ENCODE measurements around the gene SLC2A11. TPM values are rescaled to one million over a fixed set of nuclear protein-coding genes. Genes with fewer than 3 reads are reported as not detected.

The SLC2A11 gene, protein sequence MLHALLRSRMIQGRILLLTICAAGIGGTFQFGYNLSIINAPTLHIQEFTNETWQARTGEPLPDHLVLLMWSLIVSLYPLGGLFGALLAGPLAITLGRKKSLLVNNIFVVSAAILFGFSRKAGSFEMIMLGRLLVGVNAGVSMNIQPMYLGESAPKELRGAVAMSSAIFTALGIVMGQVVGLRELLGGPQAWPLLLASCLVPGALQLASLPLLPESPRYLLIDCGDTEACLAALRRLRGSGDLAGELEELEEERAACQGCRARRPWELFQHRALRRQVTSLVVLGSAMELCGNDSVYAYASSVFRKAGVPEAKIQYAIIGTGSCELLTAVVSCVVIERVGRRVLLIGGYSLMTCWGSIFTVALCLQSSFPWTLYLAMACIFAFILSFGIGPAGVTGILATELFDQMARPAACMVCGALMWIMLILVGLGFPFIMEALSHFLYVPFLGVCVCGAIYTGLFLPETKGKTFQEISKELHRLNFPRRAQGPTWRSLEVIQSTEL
- 25.3 TPM for total RNA-seq
- long read RNA-seq, transcript SLC2A11-216 (2 exons, 2,787 nt) = major isoform, 7 of 25 reads
- long read RNA-seq, partial matches to known transcripts = 9 of 25 reads
- long read RNA-seq, other reads (novel, unspliced or antisense) = 5 of 25 reads

DNA sequence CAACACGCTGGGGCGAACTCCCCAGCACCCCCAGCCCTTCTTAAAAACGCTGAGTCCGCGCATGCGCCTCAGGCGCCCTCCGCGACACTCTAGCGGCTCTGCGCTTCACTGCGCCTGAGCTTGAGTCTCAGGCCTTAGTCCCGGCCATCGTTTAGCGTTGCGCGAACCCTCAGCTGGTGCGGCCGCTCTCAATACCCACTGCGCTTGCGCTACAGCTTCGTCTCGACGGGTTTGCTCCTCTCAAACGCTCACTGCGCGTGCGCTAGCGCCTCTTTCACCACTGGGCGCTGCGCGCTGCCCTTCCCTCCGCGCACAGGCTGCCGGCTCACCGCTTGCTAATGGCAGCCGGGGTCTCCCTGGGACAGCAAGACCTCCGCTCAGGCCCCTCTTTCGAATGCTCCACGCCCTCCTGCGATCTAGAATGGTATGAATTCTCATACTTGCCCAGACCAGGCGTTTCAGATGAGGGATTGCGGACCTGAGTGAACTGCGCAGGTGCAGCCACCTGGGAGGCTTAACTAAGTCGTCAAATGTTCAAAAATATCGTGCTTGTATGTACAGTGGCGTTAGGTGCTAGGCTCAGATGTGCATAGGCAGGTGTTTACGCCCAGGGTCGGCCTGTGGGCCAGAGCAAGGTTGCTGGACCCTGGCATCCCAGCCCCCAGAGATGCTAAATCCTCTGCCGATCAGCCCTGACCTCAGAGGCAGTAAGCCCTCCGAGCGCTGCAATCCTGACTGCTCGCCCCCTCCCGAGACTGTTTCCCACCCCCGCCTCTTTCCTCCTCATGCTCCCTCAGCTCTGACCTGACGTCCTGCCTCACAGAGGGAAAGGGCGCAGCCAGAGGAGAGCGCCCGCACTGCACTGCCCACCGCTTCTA is at the start of gene SLC2A11:
SLC2A11 (plus strand) TSS at position 270 of the 878 bp plus-strand sequence; CDS start at position 395, 125 bp downstream.
- ATAC-seq = peak; percentile 96
- intact Hi-C loops (cut with micrococcal nuclease) = no loop called here

DNA sequence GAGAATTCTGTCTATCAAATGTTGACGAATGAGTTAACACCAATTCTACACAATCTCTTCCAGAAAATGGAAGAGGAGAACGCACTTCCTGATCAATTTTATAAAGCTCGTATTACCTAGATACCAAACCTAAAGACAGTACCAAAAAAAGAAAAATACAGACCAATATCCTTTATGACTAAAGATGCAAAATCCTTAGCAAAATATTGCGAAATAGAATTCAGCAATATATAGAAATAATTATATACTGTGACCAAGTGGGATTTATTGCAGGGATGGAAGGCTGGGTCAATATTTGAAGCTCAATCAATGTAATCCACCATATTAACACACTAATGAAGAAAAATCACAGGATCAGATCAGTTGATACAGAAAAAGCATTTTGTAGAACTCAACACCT is 45.3 kb upstream of the SLC2A11 start:
- ATAC-seq = no peak
- intact Hi-C loops (cut with micrococcal nuclease) = no loop called here
- DNase-seq = no peak

More for the DNA sequence above, at the start of gene SLC2A11:
- DNase-seq = peak; percentile 99

DNA sequence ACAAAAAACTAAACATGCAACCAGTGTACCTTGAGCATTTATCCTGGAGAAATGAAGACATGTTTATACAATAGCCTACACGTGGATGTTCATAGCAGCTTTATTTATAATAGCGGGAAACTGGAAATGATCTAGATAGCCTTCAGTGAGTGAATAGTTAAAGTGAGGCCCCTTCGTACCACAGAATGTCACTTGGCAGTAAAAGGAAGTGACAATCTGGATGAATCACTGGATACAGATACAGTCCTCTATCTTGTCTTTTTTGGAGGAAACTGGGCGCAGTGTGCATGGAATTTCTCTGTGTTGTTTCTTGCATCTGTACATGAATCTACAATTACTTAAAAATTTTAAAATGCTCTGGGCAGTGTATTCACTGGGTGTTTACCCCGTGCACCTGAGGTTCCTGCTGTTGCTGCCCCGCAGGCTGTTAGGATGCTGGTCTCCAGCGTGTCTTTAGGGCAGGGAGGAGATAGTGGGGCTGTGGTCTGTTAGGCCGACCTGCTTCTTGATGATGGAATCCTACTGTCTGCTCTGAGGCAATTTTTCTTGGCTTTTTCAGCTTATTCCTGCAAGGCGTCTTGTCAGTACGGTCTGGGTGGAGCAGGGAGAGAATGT is 42.0 kb upstream of the SLC2A11 start:
- DNase-seq = no peak
- intact Hi-C loops (cut with micrococcal nuclease) = no loop called here
- peak; percentile 6 for ATAC-seq

DNA sequence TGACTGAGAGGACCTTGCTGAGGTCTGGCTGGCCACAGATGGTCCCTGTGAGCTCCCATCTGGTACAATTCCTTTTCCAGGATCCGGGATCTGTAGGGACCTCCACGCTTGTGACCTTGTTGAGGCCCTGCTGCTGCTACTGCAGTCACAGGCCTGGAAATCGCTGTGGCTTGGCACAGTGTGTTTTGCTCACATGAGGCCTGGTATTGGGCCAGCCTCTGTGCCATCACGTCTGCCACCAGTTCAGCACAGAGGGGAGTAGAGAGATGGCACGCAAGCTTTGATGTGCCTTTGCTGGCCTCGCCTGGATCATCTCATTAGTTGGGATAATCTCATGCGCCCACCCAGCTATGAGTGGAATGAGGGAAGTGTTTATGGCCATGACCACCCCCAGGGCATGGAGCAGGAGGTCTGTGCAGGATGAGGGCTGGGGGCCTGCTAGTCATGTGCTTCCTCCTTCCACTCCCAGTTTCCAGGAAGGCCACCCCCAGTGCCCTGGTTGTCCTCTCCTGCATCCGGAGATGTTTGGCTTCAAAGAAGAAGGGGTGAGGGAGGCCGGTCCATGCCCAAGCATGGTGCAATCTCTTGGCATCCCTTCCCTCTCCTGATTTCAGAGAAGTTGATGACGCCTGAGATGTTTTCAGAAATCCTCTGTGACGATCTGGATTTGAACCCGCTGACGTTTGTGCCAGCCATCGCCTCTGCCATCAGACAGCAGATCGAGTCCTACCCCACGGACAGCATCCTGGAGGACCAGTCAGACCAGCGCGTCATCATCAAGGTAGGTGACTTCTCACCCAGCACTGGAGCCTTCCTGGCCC is 41.3 kb upstream of the SLC2A11 start:
- intact Hi-C loops (cut with micrococcal nuclease) = no loop called here
- peak; percentile 81 for DNase-seq
- ATAC-seq = peak; percentile 96

DNA sequence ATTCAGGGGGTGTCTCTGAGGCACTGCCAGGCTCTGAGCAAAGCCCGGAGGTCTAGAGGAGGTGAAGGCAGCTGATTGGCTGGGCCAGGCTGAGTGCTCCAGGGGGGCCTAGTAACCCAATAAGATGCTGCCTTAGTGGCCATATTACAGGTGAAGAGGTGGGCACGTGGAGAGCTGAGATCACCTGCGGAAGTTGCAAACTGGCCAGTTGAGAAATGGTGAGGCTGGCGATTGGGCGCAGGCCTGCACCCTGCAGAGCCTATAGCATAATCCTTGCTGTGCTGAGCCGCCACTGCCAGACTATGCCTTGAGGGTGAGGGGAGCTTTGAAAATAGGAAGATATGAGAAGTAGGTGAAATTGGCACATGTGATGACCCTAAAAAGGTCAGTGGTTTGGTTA is 40.5 kb upstream of the SLC2A11 start:
- ATAC-seq (no peak), DNase-seq (no peak)
- intact Hi-C loops (cut with micrococcal nuclease) = no loop called here

DNA sequence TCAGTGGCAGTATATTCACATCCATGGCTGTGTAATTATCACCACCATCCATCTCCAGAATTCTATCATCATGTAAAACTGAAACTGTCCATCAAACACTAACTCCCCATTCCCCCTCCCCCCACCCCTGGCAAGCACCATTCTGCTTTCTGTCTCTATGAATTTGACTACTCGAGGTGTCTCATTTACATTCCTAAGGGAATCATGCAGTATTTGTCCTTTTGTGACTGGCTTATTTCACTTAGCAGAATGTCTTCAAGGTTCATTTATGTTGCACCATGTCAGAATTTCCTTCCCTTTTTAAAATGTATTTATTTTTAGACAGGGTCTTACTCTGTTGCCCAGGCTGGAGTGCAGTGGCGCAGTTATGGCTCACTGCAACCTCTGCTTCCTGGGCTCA is 39.1 kb upstream of the SLC2A11 start:
- intact Hi-C loops (cut with micrococcal nuclease) = no loop called here
- DNase-seq = no peak
- no peak for ATAC-seq

DNA sequence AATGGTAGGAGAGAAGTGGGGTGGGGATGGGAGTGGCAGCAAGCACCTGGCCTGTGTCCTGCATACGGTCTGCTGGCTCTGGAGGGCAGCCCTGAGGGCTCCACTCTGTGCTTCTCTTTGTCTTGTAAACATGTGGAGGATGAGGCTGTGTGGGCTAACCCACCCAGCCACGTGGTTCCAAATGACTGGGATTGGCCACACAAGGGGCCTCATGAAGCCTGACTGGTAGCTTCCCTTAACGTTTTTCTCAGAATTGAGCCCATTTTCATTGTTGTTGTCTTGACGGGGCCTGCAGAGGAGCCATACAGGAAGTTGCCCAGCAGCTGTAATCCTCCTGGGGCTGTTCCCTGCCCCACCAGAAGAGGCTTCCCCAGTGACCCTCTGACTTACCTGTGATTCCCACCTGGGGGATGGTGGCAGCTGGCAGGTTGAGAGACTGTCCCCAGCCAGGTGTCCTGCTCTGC is 36.9 kb upstream of the SLC2A11 start:
- intact Hi-C loops (cut with micrococcal nuclease) = no loop called here
- ATAC-seq (no peak), DNase-seq (peak; percentile 18)

DNA sequence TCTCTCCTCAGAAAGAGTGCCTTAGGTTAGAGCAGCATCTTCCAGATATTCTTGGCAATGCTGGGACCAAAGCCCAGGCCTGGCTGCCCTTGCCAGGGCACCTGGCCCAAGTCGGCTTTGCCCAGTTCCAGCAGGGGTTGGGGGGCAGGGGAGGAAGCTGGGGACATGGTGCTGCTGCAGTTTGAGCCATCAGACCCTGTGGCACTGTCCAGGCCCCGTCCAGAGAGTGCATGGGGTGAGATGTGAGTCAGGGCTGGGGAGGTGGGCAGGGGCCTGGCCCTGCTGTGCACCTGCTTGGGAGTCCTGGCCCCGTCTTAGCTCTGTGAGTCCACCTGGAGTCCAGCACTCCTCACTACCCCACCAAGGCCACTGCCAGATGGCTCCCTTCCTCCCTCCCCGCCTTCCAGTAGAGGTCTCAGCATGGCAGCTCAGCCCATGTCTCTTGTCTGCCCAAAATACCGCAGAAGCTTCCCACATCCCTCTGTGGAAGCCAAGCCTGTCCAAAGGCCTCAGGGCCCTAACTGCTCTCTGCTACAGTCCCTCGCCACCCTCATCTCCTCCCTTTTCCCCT is 35.5 kb upstream of the SLC2A11 start:
- DNase-seq (peak; percentile 56), ATAC-seq (peak; percentile 61)
- intact Hi-C loops (cut with micrococcal nuclease) = no loop called here

DNA sequence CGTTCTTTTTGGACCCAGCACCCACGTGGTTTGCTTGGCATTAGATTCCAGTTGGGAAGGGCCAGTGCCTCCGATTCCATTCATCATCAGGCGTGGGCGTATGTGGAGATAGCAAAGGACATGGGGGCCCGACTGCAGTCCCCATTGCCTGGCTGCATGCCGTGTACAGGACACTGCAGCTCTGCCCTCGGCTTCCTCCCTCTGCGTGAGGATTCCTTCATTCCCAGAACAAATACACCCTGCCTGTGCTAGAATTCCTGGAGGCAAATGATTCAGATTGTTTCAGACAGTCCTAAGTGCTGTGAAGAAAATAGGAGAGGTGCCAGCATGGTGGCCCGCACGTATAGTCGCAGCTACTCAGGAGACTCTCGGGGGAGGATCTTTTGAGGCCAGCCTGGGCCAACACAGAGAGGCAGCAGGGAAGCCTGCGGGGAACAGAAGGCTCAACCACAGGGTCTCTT is 34.3 kb upstream of the SLC2A11 start:
- intact Hi-C loops (cut with micrococcal nuclease) = no loop called here
- peak; percentile 44 for ATAC-seq
- peak; percentile 51 for DNase-seq

DNA sequence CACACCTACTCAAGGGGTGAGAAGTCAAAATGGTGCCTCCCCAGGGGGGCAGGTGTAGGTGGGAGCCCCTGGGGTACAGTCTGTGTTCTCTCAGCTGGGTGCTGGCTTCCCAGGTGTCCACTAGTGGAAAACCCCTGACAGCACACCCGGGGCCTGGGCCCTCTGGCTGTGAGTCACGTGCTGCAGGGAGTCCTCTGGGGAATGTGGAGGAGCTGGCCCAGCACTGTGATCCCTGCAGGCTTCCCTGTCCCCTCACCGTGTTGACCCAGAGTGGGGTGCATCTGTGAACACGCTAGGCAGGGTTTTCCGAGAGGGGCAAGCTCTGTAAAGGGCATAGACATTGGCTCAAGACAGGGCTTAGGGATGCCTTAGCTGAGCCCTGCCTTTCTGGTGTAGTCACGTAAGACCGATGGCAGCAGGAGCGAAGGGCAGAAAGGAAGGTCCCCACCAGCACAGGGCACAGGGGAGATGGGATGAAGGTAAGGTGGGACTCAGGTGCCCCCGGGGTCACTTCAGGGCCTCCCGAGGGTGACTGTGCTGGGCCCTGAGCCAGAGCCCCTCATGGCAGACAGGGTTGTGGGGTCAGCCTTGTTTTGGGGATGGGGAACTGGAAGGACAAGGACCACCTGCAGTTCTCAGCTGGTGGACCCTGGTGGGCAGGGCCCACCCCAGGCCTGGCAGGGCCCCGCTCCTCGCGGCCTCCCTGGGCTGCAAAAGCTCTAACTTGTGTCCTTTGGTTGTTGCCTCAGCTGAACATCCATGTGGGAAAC is 33.0 kb upstream of the SLC2A11 start:
- ATAC-seq (no peak), DNase-seq (peak; percentile 46)
- intact Hi-C loops (cut with micrococcal nuclease) = no loop called here

DNA sequence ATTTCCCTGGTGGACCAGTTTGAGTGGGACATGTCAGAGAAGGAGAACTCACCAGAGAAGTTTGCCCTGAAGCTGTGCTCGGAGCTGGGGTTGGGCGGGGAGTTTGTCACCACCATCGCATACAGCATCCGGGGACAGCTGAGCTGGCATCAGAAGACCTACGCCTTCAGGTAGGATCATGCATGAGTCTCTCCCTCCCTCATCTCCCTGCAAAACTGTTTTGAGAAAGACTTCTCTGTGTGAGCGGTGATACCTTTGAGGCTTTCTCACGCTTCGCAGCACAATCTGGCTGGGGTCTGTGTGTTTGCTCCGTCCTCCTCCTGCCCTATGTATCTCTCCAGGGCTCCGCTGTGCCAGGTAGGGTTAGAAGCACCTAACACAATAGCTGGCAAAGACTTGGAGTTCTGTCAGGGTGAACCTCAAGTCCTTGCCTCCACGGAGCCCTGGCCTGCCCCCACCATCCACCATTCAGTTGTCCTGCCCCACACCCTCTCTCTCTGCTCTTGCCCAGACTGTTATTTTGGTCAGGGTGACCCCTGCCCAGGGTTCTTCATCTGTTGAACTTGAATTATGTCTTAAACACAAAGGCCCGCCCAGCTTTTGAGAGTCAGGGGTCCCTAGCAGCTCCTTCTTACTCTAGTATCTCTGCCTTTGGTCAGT is 32.3 kb upstream of the SLC2A11 start:
- intact Hi-C loops (cut with micrococcal nuclease) = no loop called here
- ATAC-seq (no peak), DNase-seq (peak; percentile 10)

DNA sequence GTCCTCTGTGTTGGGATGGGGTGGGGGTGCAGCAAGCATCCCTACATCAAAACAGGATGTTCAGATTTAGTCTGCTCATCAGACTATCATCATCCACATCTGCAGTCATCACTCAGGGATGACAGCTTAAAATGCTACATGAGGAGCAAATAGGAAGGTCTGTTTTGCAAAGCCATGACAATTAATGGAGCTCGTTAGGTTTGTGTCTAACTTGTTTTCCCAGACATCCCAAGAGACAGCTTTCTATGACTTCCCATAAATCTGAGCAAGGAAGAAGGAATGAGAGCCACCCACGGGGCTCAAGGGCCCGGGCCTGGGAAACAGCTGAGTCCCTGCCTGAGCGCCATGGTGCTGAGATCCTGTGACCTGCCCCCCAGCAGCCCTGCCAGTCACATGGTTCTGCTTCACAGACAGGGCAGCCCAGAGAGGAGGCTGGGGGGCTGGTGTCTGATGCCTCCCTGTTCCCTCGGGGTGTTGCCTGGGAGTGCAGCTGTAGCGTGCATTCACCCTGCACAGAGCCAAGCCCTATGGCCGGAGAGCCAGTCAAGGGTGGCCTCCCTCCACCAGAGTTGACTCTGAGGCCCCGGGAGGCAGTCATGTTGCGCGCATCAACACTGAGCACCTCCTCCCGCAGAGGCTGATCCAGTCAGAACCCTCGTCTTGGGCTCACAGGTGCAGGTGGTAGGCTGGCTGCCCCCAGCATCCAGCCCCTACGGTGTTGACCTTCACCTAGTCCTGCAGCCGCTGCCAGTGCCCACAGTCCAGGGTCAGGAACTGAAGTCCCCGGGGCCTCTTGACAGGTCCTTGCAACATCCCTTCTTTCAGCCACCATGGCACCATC is 30.9 kb upstream of the SLC2A11 start:
- no peak for ATAC-seq
- DNase-seq = peak; percentile 39
- intact Hi-C loops (cut with micrococcal nuclease) = no loop called here

DNA sequence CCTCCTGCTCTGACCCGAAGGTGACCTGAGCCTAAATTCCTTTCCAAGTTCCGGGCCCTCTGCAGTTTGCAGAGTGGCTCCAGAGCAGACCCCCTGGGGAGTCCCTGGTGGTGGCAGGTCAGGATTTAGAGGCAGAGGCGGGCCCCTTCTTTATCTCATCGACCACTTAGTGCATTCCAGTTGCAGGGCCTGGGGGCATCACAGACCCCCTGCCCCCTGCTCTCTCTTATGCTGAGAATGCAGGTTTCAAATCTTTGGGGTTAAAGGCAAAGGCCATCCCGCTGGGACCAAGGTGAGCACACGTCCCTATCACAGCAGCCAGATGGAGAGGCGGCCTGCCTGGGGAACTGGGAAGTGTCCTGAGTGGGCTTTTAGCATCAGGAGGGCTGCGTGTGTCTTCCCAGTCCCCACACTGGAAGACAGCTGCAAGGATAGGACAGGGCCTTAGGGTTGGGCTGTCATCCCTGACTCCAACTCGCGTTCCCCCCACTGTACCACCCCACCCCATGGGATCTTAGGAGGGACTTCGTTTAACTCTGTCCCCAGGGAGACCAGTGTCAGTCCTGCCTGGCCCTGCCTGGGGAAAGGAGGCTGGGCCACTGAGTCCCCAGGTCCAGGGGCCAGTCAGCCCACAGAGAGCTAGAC is 30.2 kb upstream of the SLC2A11 start:
- intact Hi-C loops (cut with micrococcal nuclease) = no loop called here
- no peak for ATAC-seq
- DNase-seq = no peak

DNA sequence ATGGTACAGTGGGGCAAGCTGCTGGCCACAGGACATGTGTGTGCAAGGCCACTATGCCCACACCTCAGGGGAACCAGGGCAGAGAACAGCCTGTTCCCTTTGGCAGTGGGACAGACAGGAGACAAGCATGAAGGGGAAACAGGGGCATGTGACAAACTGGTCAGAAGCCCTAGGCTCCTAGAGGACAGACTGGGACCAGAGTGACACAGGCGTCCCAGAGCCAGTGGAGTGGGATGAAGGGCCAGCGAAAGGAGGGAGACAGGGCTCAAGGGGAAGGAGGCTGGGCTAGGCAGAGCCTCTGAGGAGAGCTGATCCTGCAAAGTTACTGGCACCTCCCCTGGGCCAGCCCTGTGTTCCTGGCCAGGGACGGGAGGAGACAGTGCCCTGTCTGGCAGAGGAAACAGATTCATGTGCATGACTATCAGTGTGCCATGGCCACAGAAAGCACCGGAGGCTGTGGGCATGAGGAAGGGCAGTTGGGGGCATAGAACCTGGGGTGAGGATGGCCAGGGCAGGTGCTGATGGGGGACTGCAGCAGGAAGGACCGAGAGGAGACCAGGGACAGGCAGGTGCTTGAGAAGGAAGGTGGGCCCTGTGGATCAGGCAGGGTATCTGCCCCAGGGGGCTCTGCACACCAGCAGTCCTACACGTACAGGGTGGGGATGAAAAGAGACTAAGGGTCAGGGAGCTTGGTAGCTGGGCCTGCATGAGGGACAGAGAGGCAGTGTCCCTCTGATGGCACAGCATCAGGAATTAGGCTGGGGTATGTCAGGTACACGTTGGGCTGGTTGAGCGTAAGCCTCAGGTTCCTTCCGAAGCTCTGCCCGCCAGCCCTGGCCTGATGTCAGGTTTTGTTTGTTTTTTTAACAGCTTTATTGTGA is 28.6 kb upstream of the SLC2A11 start:
- ATAC-seq = peak; percentile 83
- peak; percentile 74 for DNase-seq

More for the DNA sequence above, 28.6 kb upstream of the SLC2A11 start:
- intact Hi-C loops (cut with micrococcal nuclease) = no loop called here
